T-helper 17 cell (primary cell): ENCODE results near the gene ADAMTS5. TPM values are rescaled to one million over a fixed set of nuclear protein-coding genes. Genes with fewer than 3 reads are reported as not detected.

Source experiments
- ATAC-seq: fragments of 150-1000 bp; cut with Tn5 transposase; 2 replicates; pipeline ENCODE4 v1.10.0; 2021; ENCODE audit warnings: mild to moderate bottlenecking, moderate library complexity
- DNase-seq, 3 donors: peaks; one replicate each; pipeline versions ENCODE4 v3.0.0 to v3.0.0-alpha.2; 2020 to 2021
- H3K9me3 ChIP-seq: one replicate; pipeline ENCODE4 v1.7.0; 2013; ENCODE audit warnings: low read length, mild to moderate bottlenecking; ENCODE audit not compliant: control insufficient read depth, poor library complexity, severe bottlenecking
- H3K27ac Mint-ChIP-seq: one replicate; pipeline ENCODE4 v1.8.0; 2022; ENCODE audit warnings: mild to moderate bottlenecking, moderate library complexity, mixed read lengths
- H3K27me3 Mint-ChIP-seq: one replicate; pipeline ENCODE4 v1.8.0; 2022; ENCODE audit warnings: mixed read lengths
- H3K36me3 Mint-ChIP-seq: one replicate; pipeline ENCODE4 v1.8.0; 2022; ENCODE audit warnings: low read depth, mixed read lengths
- H3K4me1 Mint-ChIP-seq: one replicate; pipeline ENCODE4 v1.8.0; 2022; ENCODE audit warnings: mild to moderate bottlenecking, mixed read lengths
- H3K4me3 Mint-ChIP-seq: one replicate; pipeline ENCODE4 v1.8.0; 2022; ENCODE audit warnings: mild to moderate bottlenecking, moderate library complexity, mixed read lengths
- total RNA-seq, 4 donors: library from RNA in 2 of 4; stranded (reverse) in 2 of 4; gene quantifications; one replicate each; pipeline ENCODE4 v1.2.3 and lab custom pipeline; 2022 to 2026

ADAMTS5 gene
- total RNA-seq, 2 donors from 2014 or later, result not detected

GRCh38 chr21:26962621-26963181, 4.2 kb downstream of the ADAMTS5 start:
- Mint-ChIP-seq H3K36me3 (no peaks in the 10 kb centered on the region), H3K27me3 (peaks cover 35% of the 10 kb centered on the region)

DNA sequence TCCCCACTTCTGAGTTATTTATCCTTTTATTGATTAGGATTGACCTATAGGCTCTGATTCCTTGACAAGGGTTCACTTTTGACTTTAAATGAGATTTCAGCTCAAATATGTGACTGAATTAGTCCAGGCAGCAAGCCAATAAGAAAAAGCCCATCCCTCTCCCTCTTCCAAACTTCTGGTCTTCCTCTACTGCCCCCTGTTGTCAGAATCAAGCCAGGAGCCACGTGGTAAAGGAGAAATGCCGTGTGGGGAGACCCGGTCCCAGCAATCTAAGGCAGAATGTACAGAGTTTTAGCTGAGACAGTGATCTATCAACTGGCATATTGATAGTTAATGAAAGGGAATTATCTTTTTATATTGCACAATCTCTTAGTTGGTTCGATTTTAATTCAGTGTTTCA, 5.2 kb downstream of the ADAMTS5 start:
- ATAC-seq, result no peak

More at GRCh38 chr21:26962621-26963181, 4.2 kb downstream of the ADAMTS5 start:
- no peaks in the 10 kb centered on the region for H3K9me3 ChIP-seq
- ATAC-seq (no peak), DNase-seq (no peak)
- H3K27ac Mint-ChIP-seq, result no peak overlapping the region
- H3K4me1 Mint-ChIP-seq, result peaks cover 4% of the 10 kb centered on the region
- no peak overlapping the region for H3K4me3 Mint-ChIP-seq

DNA sequence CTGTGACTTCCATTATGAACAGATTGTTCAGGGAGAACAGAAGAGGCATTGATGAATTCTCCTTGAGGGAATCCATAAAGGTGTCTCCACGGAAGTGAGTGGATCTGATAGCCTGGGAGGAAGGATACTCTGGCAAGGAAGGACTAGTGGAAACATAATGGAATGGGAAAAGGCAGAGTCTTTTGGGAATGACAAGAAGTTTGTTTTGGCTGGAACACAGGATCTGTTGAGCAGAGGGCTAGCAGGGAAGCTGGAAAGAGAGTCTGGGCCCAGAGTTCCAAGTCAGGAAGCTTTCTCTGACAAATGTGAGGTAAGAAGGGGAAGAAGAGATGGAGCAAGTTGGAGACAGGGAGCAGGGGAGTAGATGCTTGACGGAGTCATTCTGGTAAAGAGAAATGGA, 8.1 kb downstream of the ADAMTS5 start:
- ATAC-seq (no peak), DNase-seq (no peak)
- Mint-ChIP-seq H3K36me3 (no peaks in the 10 kb centered on the region), H3K4me1 (no peaks in the 10 kb centered on the region), H3K4me3 (no peak overlapping the region), H3K27me3 (peaks cover 23% of the 10 kb centered on the region), H3K27ac (no peak overlapping the region)
- no peaks in the 10 kb centered on the region for H3K9me3 ChIP-seq

More for the DNA sequence above, 5.2 kb downstream of the ADAMTS5 start:
- Mint-ChIP-seq H3K4me1 (no peaks in the 10 kb centered on the region), H3K4me3 (no peak overlapping the region), H3K27me3 (peaks cover 29% of the 10 kb centered on the region), H3K36me3 (no peaks in the 10 kb centered on the region), H3K27ac (no peak overlapping the region)
- H3K9me3 ChIP-seq, result no peaks in the 10 kb centered on the region
- no peak for DNase-seq

DNA sequence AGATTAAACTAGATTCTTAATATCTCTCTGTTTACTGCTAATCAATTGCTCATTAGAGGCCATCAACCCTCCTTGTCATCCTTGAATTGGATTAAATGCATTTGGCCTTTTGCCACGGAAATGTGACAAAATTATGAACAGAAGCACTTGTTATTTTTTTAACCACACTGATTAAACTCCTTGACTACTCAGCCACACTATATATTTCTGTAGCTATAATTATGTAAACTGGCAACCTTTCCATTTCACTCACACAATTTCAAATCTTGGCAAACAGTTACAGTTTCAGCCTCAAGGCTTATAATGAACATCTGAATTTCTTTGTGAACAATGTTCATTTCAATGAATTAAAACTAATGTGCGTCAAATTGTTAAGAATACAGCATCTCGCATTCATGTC, 10.1 kb downstream of the ADAMTS5 start:
- Mint-ChIP-seq H3K4me1 (no peaks in the 10 kb centered on the region), H3K4me3 (no peak overlapping the region), H3K27ac (no peak overlapping the region), H3K36me3 (no peaks in the 10 kb centered on the region), H3K27me3 (peaks cover 11% of the 10 kb centered on the region)
- ATAC-seq, result no peak
- no peaks in the 10 kb centered on the region for H3K9me3 ChIP-seq
- no peak for DNase-seq

- H3K9me3 ChIP-seq, result no peaks in the 10 kb centered on the region
- peaks cover 7% of the 10 kb centered on the region for H3K27me3 Mint-ChIP-seq
- no peaks in the 10 kb centered on the region for H3K4me1 Mint-ChIP-seq
- no peak overlapping the region for H3K4me3 Mint-ChIP-seq
- ATAC-seq (no peak), DNase-seq (no peak)
- H3K27ac Mint-ChIP-seq, result no peak overlapping the region
- H3K36me3 Mint-ChIP-seq, result no peaks in the 10 kb centered on the region
Measured at GRCh38 chr21:26956216-26956615, 10.7 kb downstream of the ADAMTS5 start.

DNA sequence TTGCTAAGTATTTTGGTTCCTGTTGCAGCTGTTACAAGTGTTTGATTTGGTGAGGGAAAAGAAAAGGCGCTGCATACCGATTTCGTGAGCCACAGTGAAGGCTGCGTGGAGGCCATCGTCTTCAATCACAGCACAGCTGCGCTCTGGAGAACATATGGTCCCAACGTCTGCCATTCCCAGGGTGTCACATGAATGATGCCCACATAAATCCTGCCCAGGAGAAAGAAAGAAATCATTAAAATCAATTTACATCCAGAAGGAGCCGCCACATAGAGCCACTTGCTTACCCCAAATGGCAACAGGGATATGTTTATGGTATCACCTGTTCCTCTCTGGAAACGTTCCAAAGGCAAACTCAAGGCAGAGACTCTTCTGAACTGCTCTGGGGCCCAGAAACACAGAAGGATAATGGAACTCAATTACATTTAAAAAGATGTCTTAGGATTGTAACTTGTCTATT, 12.2 kb downstream of the ADAMTS5 start:
- Mint-ChIP-seq H3K4me3 (no peak overlapping the region), H3K4me1 (no peaks in the 10 kb centered on the region), H3K36me3 (no peaks in the 10 kb centered on the region), H3K27ac (no peak overlapping the region), H3K27me3 (peaks cover 10% of the 10 kb centered on the region)
- DNase-seq (no peak), ATAC-seq (no peak)
- H3K9me3 ChIP-seq, result no peaks in the 10 kb centered on the region

DNA sequence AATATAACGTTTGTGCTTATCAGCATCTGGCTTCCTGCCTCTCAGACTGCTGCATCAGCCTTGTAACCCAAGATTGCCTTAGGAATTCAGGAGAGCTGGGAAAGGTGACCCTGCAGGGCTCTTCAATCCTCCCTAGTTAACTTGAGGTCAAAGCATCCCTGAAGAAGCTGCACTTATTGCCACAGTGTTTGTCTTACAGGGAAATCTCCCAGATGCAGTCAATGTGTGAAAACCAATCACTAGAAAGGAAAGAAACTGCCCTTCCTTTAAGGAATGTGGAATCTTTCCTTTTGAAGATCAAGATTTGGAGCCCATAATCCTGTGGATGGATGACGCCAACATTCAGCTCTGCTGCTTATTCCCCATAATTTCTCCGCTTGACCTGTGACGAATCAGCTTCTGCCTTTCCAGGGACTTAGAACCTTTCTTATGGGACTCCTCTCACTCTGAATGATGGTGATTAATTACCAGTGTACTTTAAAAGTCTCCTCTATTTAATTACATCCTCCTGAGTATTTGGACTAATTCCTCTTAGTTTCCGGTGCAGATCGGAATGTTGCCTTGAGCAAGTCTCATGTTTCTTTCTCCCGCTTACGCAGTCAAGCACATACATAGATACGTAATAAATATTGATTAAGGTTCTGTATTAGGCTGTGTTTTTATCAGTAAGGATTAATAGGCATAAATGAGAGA, 14.4 kb downstream of the ADAMTS5 start:
- H3K9me3 ChIP-seq, result no peaks in the 10 kb centered on the region
- Mint-ChIP-seq H3K36me3 (no peaks in the 10 kb centered on the region), H3K27me3 (peaks cover 12% of the 10 kb centered on the region), H3K4me1 (no peaks in the 10 kb centered on the region), H3K4me3 (no peak overlapping the region), H3K27ac (no peak overlapping the region)
- DNase-seq (no peak), ATAC-seq (no peak)

GRCh38 chr21:26949830-26950229, 17.1 kb downstream of the ADAMTS5 start:
- DNase-seq (no peak), ATAC-seq (no peak)
- H3K27ac Mint-ChIP-seq, result no peak overlapping the region
- H3K9me3 ChIP-seq, result no peaks in the 10 kb centered on the region
- H3K4me3 Mint-ChIP-seq, result no peak overlapping the region
- peaks cover 12% of the 10 kb centered on the region for H3K27me3 Mint-ChIP-seq
- H3K36me3 Mint-ChIP-seq, result no peaks in the 10 kb centered on the region
- H3K4me1 Mint-ChIP-seq, result no peaks in the 10 kb centered on the region

DNA sequence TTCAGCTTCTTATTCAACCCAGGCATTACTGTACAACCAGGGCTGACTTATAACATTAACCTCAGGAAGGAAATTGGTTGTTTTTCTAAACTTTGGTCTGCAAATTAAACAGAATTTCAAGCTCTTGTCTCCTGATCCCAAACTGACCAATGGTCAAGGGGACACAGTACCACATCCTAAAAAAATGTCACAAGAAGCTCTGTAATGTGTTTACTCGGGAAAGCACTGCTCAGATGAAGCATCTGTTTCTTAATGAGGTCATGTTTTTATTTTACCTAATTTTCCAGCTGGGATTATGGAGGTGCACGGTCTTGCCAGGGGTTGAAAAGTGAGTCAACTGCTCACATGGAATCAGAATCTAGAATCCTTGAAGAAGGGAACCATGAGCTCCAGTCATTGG, 18.7 kb downstream of the ADAMTS5 start:
- no peak for DNase-seq
- peaks cover 11% of the 10 kb centered on the region for H3K27me3 Mint-ChIP-seq
- H3K27ac Mint-ChIP-seq, result no peak overlapping the region

DNA sequence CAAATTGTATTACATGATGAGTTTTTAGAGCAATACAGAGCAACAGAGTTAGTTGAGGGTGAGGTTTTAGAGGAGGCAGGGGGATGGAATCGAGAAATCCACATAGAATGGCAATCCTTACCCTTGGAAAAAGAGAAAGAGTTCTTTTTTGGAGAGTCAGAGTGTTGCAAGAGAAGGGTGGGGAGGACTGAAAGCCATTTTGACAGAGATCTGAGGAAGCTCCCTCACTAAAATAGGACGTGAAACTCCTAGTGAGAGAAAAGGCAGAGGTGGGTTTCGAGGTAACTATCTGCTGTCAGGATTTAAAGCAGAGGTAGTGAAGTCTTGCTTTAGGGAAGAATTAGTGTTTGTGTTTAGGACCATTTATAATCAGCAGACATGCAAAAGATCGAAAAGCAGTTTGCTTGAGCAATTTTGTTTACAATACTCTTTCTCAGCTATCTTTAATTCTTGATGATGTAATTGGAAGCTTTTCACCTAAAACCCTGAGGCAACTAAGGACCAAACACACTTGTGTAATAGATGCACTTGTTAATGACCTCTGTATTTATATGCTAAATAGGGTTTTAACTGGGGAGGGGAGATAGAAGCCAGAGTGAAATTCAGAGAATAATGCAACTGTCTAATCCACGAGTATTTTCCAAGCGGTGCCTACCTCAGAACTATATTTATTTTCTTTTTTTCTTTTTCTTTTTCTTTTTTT, 20.0 kb downstream of the ADAMTS5 start:
- Mint-ChIP-seq H3K4me1 (no peaks in the 10 kb centered on the region), H3K4me3 (no peak overlapping the region)
- no peak for ATAC-seq

More for the DNA sequence above, 18.7 kb downstream of the ADAMTS5 start:
- Mint-ChIP-seq H3K4me3 (no peak overlapping the region), H3K4me1 (no peaks in the 10 kb centered on the region), H3K36me3 (no peaks in the 10 kb centered on the region)
- H3K9me3 ChIP-seq, result no peaks in the 10 kb centered on the region
- ATAC-seq, result no peak

GRCh38 chr21:26945916-26946675, 20.8 kb downstream of the ADAMTS5 start:
- Mint-ChIP-seq H3K27ac (no peak overlapping the region), H3K4me3 (no peak overlapping the region), H3K4me1 (no peaks in the 10 kb centered on the region), H3K27me3 (peaks cover 11% of the 10 kb centered on the region), H3K36me3 (no peaks in the 10 kb centered on the region)
- ATAC-seq (no peak), DNase-seq (no peak)
- no peaks in the 10 kb centered on the region for H3K9me3 ChIP-seq

More for the DNA sequence above, 20.0 kb downstream of the ADAMTS5 start:
- Mint-ChIP-seq H3K27me3 (peaks cover 11% of the 10 kb centered on the region), H3K27ac (no peak overlapping the region), H3K36me3 (no peaks in the 10 kb centered on the region)
- H3K9me3 ChIP-seq, result no peaks in the 10 kb centered on the region
- no peak for DNase-seq

DNA sequence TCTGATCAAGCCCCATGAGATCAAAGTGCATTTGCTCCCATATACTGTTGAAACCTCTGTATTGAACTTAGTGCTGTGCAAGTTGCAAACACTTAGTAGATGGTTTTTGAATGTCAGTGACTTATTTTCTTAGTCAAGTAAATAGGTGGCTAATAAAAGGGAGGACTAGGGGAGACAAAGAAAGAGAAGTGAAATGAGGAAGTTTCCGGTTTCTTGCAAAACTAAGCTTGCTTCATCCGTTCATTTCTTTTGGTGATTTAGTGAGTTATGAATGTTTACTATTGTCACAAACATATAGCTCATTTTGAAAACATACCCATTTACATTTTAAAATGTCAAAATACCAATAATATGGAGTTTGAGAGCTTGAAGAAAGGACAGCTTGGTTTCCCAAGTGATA, 23.0 kb downstream of the ADAMTS5 start:
- Mint-ChIP-seq H3K36me3 (no peaks in the 10 kb centered on the region), H3K4me1 (no peaks in the 10 kb centered on the region), H3K27me3 (peaks cover 6% of the 10 kb centered on the region), H3K27ac (no peak overlapping the region), H3K4me3 (no peak overlapping the region)
- ATAC-seq (no peak), DNase-seq (no peak)
- no peaks in the 10 kb centered on the region for H3K9me3 ChIP-seq

DNA sequence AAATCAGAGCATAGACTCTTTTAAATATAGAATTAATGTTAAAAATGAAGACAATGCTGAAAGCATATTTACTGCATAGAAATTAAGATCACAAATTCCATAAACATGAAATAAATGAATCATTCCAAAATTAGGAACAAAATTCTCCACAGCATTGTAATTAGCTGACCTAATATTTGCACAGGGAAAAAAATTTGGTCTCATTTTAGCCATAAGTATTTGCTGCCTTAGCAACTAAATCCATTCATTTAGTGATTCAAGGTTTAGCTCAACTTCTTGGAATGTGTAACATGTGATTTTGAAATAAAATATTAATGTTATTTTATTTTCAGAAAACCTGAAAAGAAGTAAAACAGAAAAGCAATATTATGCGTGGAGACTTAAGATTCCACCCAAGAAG, 25.5 kb downstream of the ADAMTS5 start:
- no peak overlapping the region for H3K27ac Mint-ChIP-seq
- no peaks in the 10 kb centered on the region for H3K4me1 Mint-ChIP-seq
- ATAC-seq, result no peak
- H3K4me3 Mint-ChIP-seq, result no peak overlapping the region
- H3K9me3 ChIP-seq, result no peaks in the 10 kb centered on the region
- peaks cover 6% of the 10 kb centered on the region for H3K27me3 Mint-ChIP-seq
- H3K36me3 Mint-ChIP-seq, result no peaks in the 10 kb centered on the region
- DNase-seq, result no peak
